ENCODE data around the gene C1orf159.

GRCh38 chr1:1164701-1165451 lies 49.0 kb upstream of the C1orf159 start:
- TF ChIP-seq CTCF (IDR thresholded peaks at IDR 0.05; ENCODE audit: insufficient read depth, low read length) (no peak), GABPA (IDR thresholded peaks at IDR 0.05; ENCODE audit: low read depth) (no peak), POLR2AphosphoS5 (IDR thresholded peaks at IDR 0.05; ENCODE audit: low read depth) (no peak), SPI1 (IDR thresholded peaks at IDR 0.05; ENCODE audit: borderline replicate concordance, low read depth) (no peak)
